B cell (primary cell): ENCODE data around the gene MST1R. TPM values are rescaled to one million over a fixed set of nuclear protein-coding genes. Genes with fewer than 3 reads are reported as not detected.

Experiments
- ATAC-seq: fragments of 200-7000 bp; cut with Tn5 transposase; one replicate; pipeline ENCODE4 v1.10.0; 2021; ENCODE audit warnings: low read depth, mild to moderate bottlenecking, moderate number of reproducible peaks, moderate library complexity
- CTCF ChIA-PET: fragments of 350-600 bp; sonication (Branson Sonifier 250); formaldehyde crosslinking; loops from one replicate; lab custom pipeline; 2021; ENCODE audit warnings: antibody characterized with exemption, inconsistent platforms; lab: Charles Lee
- POLR2A ChIA-PET: fragments of 350-600 bp; sonication (Branson Sonifier 250); formaldehyde crosslinking; loops from one replicate; lab custom pipeline; 2021; ENCODE audit warnings: antibody characterized with exemption; lab: Charles Lee
- DNase-seq: peaks from one replicate; pipeline ENCODE4 v3.0.0; 2013
- H2AFZ ChIP-seq: 2 replicates; pipeline ENCODE4 v1.6.1; 2012; ENCODE audit warnings: mild to moderate bottlenecking, low read depth, low read length; ENCODE audit not compliant: insufficient read depth, poor library complexity, severe bottlenecking
- H3K27ac ChIP-seq, 2 donors: 1 replicate in 1 of 2; 2 replicates in 1 of 2; pipeline ENCODE4 v1.5.1; 2012 to 2013; ENCODE audit warnings: low read length in 2 of 2, mild to moderate bottlenecking in 2 of 2, moderate library complexity in 1 of 2
- H3K27me3 ChIP-seq, 4 experiments: fragments of 200-600 bp in 1 of 4; sonication (generic) in 1 of 4; replicated peaks in 1 of 4; 1 replicate in 2 of 4; 2 replicates in 2 of 4; pipeline versions ENCODE4 v1.6.1 to v1.7.0; 2013 to 2016; ENCODE audit warnings: low read length in 3 of 4, mild to moderate bottlenecking in 2 of 4, mixed read lengths in 1 of 4, moderate library complexity in 1 of 4; ENCODE audit not compliant: insufficient read depth in 4 of 4, control insufficient read depth in 3 of 4; ENCODE audit errors: control extremely low read depth in 1 of 4
- H3K36me3 ChIP-seq, 2 experiments: replicated peaks in 1 of 2; 1 replicate in 1 of 2; 2 replicates in 1 of 2; pipeline versions ENCODE4 v1.6.1 to v1.7.1; 2013; ENCODE audit warnings: low read length in 1 of 2; ENCODE audit not compliant: insufficient read depth in 2 of 2, control insufficient read depth in 1 of 2; ENCODE audit errors: control extremely low read depth in 1 of 2, extremely low read depth in 1 of 2
- H3K4me1 ChIP-seq, 2 donors: fragments of 200-600 bp in 1 of 2; sonication (generic) in 1 of 2; 1 replicate in 1 of 2; 2 replicates in 1 of 2; pipeline versions ENCODE4 v1.5.1 to v1.6.1; 2013 to 2017; ENCODE audit warnings: low read length in 2 of 2; ENCODE audit not compliant: control insufficient read depth in 2 of 2, insufficient read depth in 2 of 2
- H3K4me2 ChIP-seq: replicated peaks from 2 replicates; pipeline ENCODE3; 2012; ENCODE audit warnings: mild to moderate bottlenecking, low read depth, low read length; ENCODE audit not compliant: poor library complexity, severe bottlenecking
- H3K4me3 ChIP-seq, 5 experiments: fragments of 200-600 bp in 1 of 5; sonication (generic) in 1 of 5; 1 replicate in 3 of 5; 2 replicates in 2 of 5; pipeline versions ENCODE4 v1.5.1 to v1.7.0; 2011 to 2016; ENCODE audit warnings: low read length in 4 of 5, mild to moderate bottlenecking in 4 of 5, low read depth in 2 of 5, control low read depth in 1 of 5, moderate library complexity in 1 of 5; ENCODE audit not compliant: insufficient read depth in 1 of 5; ENCODE audit errors: control extremely low read depth in 1 of 5, extremely low read depth in 1 of 5
- H3K79me2 ChIP-seq: fragments of 200-600 bp; sonication (generic); one replicate; pipeline ENCODE4 v1.6.0; 2016; ENCODE audit warnings: low read length; ENCODE audit not compliant: control insufficient read depth, insufficient read depth
- H3K9ac ChIP-seq: fragments of 200-600 bp; sonication (generic); 2 replicates; pipeline ENCODE4 v1.6.1; 2017; ENCODE audit warnings: mild to moderate bottlenecking, low read length, moderate library complexity
- H3K9me3 ChIP-seq, 3 donors: one replicate each; pipeline versions ENCODE4 v1.6.1 to v1.7.1; 2013; ENCODE audit warnings: low read length in 2 of 3; ENCODE audit not compliant: control insufficient read depth in 2 of 3, insufficient read depth in 1 of 3; ENCODE audit errors: control extremely low read depth in 1 of 3
- H4K20me1 ChIP-seq: 2 replicates; pipeline ENCODE4 v1.6.0; 2012; ENCODE audit warnings: mild to moderate bottlenecking, low read length; ENCODE audit not compliant: insufficient read depth, control insufficient read depth, poor library complexity, severe bottlenecking
- H3K27ac Mint-ChIP-seq: one replicate; pipeline ENCODE4 v1.8.0; 2021; ENCODE audit warnings: mixed read lengths
- H3K27me3 Mint-ChIP-seq: one replicate; pipeline ENCODE4 v1.8.0; 2021; ENCODE audit warnings: mixed read lengths
- H3K4me1 Mint-ChIP-seq: one replicate; pipeline ENCODE4 v1.8.0; 2021; ENCODE audit warnings: mixed read lengths
- H3K4me3 Mint-ChIP-seq: one replicate; pipeline ENCODE4 v1.8.0; 2021; ENCODE audit warnings: mixed read lengths
- H3K9me3 Mint-ChIP-seq: one replicate; pipeline ENCODE4 v1.8.0; 2022; ENCODE audit warnings: mixed read lengths; ENCODE audit not compliant: insufficient read depth
- EZH2 ChIP-seq: IDR thresholded peaks from 2 replicates; pipeline ENCODE4 v1.6.1; 2012; ENCODE audit warnings: borderline replicate concordance, low read depth, mild to moderate bottlenecking, moderate library complexity, low read length; ENCODE audit not compliant: insufficient read depth, poor library complexity, severe bottlenecking
- WGBS: methylation state at CpG from one replicate; pipeline ENCODE4 v1.1.5; 2013; ENCODE audit warnings: missing lambda C conversion rate; ENCODE audit not compliant: insufficient coverage; 5-methylcytosine and 5-hydroxymethylcytosine counted together
- intact Hi-C: fragments of 100-400 bp; cut with micrococcal nuclease; formaldehyde crosslinking; loops from one replicate; pipeline ENCODE4 v1.10.0; 2022
- polyA plus RNA-seq: library from polyadenylated mRNA; depleted of rRNA; stranded (reverse); fragments of >200 nt; gene quantifications from 2 replicates; pipeline ENCODE4 v1.2.3, GENCODE V29; 2012
- total RNA-seq, 2 donors: library from RNA; stranded (reverse); fragments of 120-200 nt in 1 of 2; gene quantifications; 1 replicate in 1 of 2; 2 replicates in 1 of 2; pipeline versions ENCODE4 v1.2.3 to v1.2.4, GENCODE V29; 2013 to 2022
- TF ChIP-seq, protein P1 (sequence below): fragments of 200-600 bp; IDR thresholded peaks from one replicate; pipeline ENCODE4 v1.8.0; 2022; ENCODE audit warnings: antibody characterized with exemption, mild to moderate bottlenecking

The MST1R gene
- total and polyA plus RNA-seq, 2 donors (not counting 1 experiment from before 2014, with no cell fraction given), result 1.7 to 2.4 TPM

DNA sequence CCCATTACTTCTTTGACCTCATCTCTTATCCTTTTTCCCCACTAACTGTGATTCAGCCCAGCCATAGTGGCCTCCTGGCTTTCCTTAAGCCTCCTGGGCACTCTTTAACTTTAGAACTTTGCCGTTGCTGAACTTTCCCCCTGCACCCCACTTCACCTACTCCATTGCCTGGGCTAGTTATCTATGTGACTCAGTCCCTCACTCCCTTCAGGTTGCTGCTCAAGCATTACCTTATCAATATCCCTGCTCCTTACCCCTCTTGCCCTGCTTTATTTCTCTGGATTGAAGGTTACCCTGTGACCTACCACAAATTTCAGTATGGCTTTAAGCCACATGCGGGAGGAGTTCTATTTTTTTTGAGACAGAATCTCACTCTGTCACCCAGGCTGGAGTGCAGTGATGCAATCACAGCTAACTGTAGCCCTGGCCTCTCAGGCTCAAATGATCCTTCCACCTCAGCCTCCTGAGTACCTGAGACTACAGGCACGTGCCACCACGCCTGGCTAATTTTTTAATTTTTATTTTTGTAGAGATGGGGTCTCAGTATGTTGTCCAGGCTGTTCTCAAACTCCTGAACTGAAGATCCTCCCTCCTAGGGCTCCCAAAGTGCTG is 22.6 kb upstream of the MST1R start:
- H3K4me1 Mint-ChIP-seq, result peaks cover 11% of the 10 kb centered on the region
- DNase-seq (no peak), ATAC-seq (no peak)
- Histone ChIP-seq H3K27me3 (no peaks in the 10 kb centered on the region), H3K27ac (no peak overlapping the region), H3K9me3 (peaks cover 0 to 4% (median 0%) of the 10 kb centered on the region in 3 donors), H3K4me2 (no peak overlapping the region), H3K79me2 (peaks cover 8% of the 10 kb centered on the region), H4K20me1 (no peaks in the 10 kb centered on the region), H3K9ac (no peak overlapping the region), H2AFZ (no peak overlapping the region), H3K4me3 (no peak overlapping the region), H3K36me3 (peaks cover 0 to 3% of the 10 kb centered on the region in 2 experiments), H3K4me1 (peaks cover 8 to 17% of the 10 kb centered on the region in 2 donors)
- intact Hi-C loops, result no loop called here
- H3K4me3 Mint-ChIP-seq, result no peak overlapping the region
- ChIA-PET POLR2A (no interaction called here), CTCF (no interaction called here)
- no peaks in the 10 kb centered on the region for H3K9me3 Mint-ChIP-seq
- H3K27ac Mint-ChIP-seq, result no peak overlapping the region
- H3K27me3 Mint-ChIP-seq, result no peaks in the 10 kb centered on the region
- WGBS, result 100% methylated on average over 2 of the region's 4 CpGs
- TF ChIP-seq, protein P1, sequence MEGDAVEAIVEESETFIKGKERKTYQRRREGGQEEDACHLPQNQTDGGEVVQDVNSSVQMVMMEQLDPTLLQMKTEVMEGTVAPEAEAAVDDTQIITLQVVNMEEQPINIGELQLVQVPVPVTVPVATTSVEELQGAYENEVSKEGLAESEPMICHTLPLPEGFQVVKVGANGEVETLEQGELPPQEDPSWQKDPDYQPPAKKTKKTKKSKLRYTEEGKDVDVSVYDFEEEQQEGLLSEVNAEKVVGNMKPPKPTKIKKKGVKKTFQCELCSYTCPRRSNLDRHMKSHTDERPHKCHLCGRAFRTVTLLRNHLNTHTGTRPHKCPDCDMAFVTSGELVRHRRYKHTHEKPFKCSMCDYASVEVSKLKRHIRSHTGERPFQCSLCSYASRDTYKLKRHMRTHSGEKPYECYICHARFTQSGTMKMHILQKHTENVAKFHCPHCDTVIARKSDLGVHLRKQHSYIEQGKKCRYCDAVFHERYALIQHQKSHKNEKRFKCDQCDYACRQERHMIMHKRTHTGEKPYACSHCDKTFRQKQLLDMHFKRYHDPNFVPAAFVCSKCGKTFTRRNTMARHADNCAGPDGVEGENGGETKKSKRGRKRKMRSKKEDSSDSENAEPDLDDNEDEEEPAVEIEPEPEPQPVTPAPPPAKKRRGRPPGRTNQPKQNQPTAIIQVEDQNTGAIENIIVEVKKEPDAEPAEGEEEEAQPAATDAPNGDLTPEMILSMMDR, result no peak
- TF ChIP-seq EZH2, result no peak

DNA sequence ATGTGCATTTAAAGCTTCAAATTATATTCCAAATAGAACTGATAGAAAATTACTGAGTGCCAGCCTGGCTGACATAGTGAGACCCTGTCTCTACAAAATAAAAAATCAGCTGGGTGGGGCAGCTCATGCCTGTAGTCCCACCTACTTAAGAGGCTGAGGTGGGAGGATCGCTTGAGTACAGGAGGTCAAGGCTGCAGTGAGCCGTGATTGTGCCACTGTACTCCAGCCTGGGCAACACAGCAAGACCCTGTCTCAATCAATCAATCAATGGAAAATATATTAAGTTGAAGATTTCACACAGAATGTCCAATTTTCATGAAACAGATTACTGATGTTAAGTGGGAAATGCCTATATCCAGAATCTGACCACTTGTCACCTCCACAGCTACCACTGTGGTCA is 21.8 kb upstream of the MST1R start:
- Histone ChIP-seq H2AFZ (no peak overlapping the region), H3K4me3 (no peak overlapping the region), H3K79me2 (peaks cover 8% of the 10 kb centered on the region), H3K27me3 (no peaks in the 10 kb centered on the region), H3K9ac (no peak overlapping the region), H3K9me3 (peaks cover 0 to 4% (median 0%) of the 10 kb centered on the region in 3 donors), H3K4me2 (no peak overlapping the region), H4K20me1 (no peaks in the 10 kb centered on the region), H3K4me1 (peaks cover 8 to 17% of the 10 kb centered on the region in 2 donors), H3K36me3 (peaks cover 0 to 3% of the 10 kb centered on the region in 2 experiments), H3K27ac (no peak overlapping the region)
- Mint-ChIP-seq H3K27me3 (no peaks in the 10 kb centered on the region), H3K27ac (no peak overlapping the region), H3K4me1 (peaks cover 11% of the 10 kb centered on the region), H3K9me3 (no peaks in the 10 kb centered on the region), H3K4me3 (no peak overlapping the region)
- ATAC-seq (no peak), DNase-seq (no peak)
- CTCF ChIA-PET, result no interaction called here
- intact Hi-C loops, result no loop called here
- TF ChIP-seq, protein P1, result no peak
- TF ChIP-seq EZH2, result no peak
- POLR2A ChIA-PET, result no interaction called here
- WGBS, result 100% methylated on average over 1 of the region's 2 CpGs
